Activated T-cell treated with anti-CD3 and anti-CD28 coated beads for 48 hours (primary cell): Measurements from ENCODE around the gene SETD6.
"Not testable (repeated sequence)": the region's sequence is repeated elsewhere in the genome, so short reads cannot be mapped to it uniquely, and the experiment has no call there.

Experiments used
- DNase-seq: peaks from one replicate; pipeline ENCODE4 v3.0.0-alpha.2; 2020; ENCODE audit warnings: low read depth

Gene SETD6

GRCh38 chr16:58542291-58542690, 27.0 kb downstream of the SETD6 start:
- DNase-seq, result no peak

GRCh38 chr16:58543685-58544084, 28.4 kb downstream of the SETD6 start:
- no peak for DNase-seq

- no peak for DNase-seq
Measured at GRCh38 chr16:58548378-58548777, 33.1 kb downstream of the SETD6 start.

- no peak for DNase-seq
Measured at GRCh38 chr16:58551496-58551895, 36.2 kb downstream of the SETD6 start.

GRCh38 chr16:58556678-58557077, 41.4 kb downstream of the SETD6 start:
- DNase-seq, result no peak

GRCh38 chr16:58563235-58563634, 47.9 kb downstream of the SETD6 start:
- no peak for DNase-seq

GRCh38 chr16:58563775-58564174, 48.5 kb downstream of the SETD6 start:
- DNase-seq, result no peak

GRCh38 chr16:58565697-58566096, 50.4 kb downstream of the SETD6 start:
- DNase-seq, result not testable (repeated sequence)
